OCI-LY1 (cell line): ENCODE results near the gene ATP11B.

Experiments used
- H2AFZ ChIP-seq: fragments of 200-600 bp; sonication (generic), shearing (Covaris generic); 2 replicates; pipeline ENCODE4 v1.6.0; 2014; ENCODE audit warnings: antibody characterized with exemption, mild to moderate bottlenecking, low read length
- H3F3A ChIP-seq: fragments of 200-600 bp; sonication (generic), shearing (Covaris generic); 2 replicates; pipeline ENCODE4 v1.6.0; 2014; ENCODE audit warnings: mild to moderate bottlenecking, antibody characterized with exemption, low read length, moderate library complexity; ENCODE audit not compliant: insufficient read depth
- H3K27ac ChIP-seq: fragments of 200-600 bp; sonication (generic); 2 replicates; pipeline ENCODE4 v1.5.1; 2014; ENCODE audit warnings: low read length, mixed run types, mild to moderate bottlenecking, low read depth; ENCODE audit not compliant: poor library complexity, severe bottlenecking
- H3K27me3 ChIP-seq: fragments of 200-600 bp; sonication (generic); 2 replicates; pipeline ENCODE4 v1.6.0; 2014; ENCODE audit warnings: antibody characterized with exemption, mild to moderate bottlenecking, low read length, moderate library complexity; ENCODE audit not compliant: insufficient read depth
- H3K36me3 ChIP-seq: fragments of 200-600 bp; sonication (generic); 2 replicates; pipeline ENCODE4 v1.6.1; 2014; ENCODE audit warnings: mild to moderate bottlenecking, antibody characterized with exemption, low read length, moderate library complexity, mixed read lengths; ENCODE audit not compliant: insufficient read depth
- H3K4me1 ChIP-seq: fragments of 200-600 bp; sonication (generic); 2 replicates; pipeline ENCODE4 v1.5.1; 2014; ENCODE audit warnings: mild to moderate bottlenecking, low read length, moderate library complexity; ENCODE audit not compliant: insufficient read depth, severe bottlenecking
- H3K4me2 ChIP-seq: fragments of 200-600 bp; sonication (generic), shearing (Covaris generic); 2 replicates; pipeline ENCODE4 v1.6.1; 2014; ENCODE audit warnings: low read length
- H3K4me3 ChIP-seq: fragments of 200-600 bp; sonication (generic); 2 replicates; pipeline ENCODE4 v1.5.1; 2014; ENCODE audit warnings: low read length, low read depth, mild to moderate bottlenecking, mixed read lengths; ENCODE audit not compliant: poor library complexity, severe bottlenecking
- H3K79me2 ChIP-seq: fragments of 200-600 bp; shearing (Covaris generic); 2 replicates; pipeline ENCODE4 v1.6.1; 2016; ENCODE audit warnings: mixed run types, low read length, mixed read lengths; ENCODE audit not compliant: insufficient read depth
- H3K9ac ChIP-seq: fragments of 200-600 bp; sonication (generic), shearing (Covaris generic); 2 replicates; pipeline ENCODE4 v1.6.1; 2014; ENCODE audit warnings: mild to moderate bottlenecking, low read length, mixed read lengths
- H3K9me2 ChIP-seq: fragments of 200-600 bp; sonication (generic), shearing (Covaris generic); 2 replicates; pipeline ENCODE4 v1.6.1; 2014; ENCODE audit warnings: low read depth, mild to moderate bottlenecking, low read length, mixed read lengths
- H3K9me3 ChIP-seq: fragments of 200-600 bp; shearing (Covaris generic); 2 replicates; pipeline ENCODE4 v1.6.1; 2014; ENCODE audit warnings: low read length, mixed read lengths
- H4K20me1 ChIP-seq: fragments of 200-600 bp; sonication (generic), shearing (Covaris generic); 2 replicates; pipeline ENCODE4 v1.6.0; 2016; ENCODE audit warnings: mild to moderate bottlenecking, low read length; ENCODE audit not compliant: insufficient read depth
- CTCF ChIP-seq: fragments of 200-600 bp; sonication (generic), shearing (Covaris generic); IDR thresholded peaks from 2 replicates; pipeline ENCODE4 v1.5.1; 2017; ENCODE audit warnings: mild to moderate bottlenecking, antibody characterized with exemption, low read length, moderate library complexity, mixed read lengths
- EZH2 ChIP-seq: fragments of 200-600 bp; sonication (generic), shearing (Covaris generic); IDR thresholded peaks from 2 replicates; pipeline ENCODE4 v1.8.0; 2017; ENCODE audit warnings: borderline replicate concordance, mixed run types, mild to moderate bottlenecking, antibody characterized with exemption, low read length, moderate library complexity, mixed read lengths

ATP11B gene

DNA sequence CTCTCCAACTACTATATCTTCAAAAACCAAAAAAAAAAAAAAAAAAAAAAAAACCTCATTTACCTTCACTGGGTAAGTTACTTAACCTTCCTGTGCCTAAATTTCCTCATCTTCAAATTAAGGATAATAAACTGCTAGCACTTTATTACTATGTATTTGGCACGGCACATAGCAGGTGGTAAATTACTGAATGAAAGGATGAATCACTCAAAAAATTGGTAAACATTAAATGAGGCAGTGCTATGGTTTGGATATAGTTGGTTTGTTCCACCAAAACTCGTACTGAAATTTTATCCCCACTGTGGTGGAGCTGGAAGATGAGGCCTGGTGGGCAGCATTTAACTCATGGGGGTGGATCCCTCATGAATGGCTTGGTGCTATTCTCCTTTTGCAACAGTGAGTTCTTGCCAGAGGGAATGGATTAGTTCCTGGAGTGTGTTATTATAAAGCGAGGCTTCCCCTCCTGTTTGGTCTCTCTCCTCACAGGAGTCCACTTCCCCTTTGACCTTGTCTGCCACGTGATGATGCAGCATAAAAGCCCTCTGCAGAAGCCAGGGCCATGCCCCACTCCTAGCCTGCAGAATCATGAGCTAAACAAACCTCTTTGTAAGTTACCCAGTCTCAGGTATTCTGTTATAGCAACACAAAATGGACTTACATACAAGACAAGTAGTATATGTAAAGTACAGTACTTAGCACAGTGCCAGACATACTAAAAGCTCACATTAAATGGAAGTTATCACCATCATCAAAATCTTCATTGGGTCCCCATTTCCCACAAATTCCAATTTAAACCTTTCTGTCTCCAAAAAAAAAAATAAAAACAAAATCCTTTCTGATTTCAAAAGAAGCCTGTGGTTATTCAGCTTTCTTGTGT, 166.4 kb downstream of the ATP11B start:
- peaks cover 77% of the 10 kb centered on the region for H3K36me3 ChIP-seq
- H3F3A ChIP-seq: no peaks in the 10 kb centered on the region
- H3K79me2 ChIP-seq: peaks cover 15% of the 10 kb centered on the region
- H3K9ac ChIP-seq: no peak overlapping the region
- no peak for TF ChIP-seq CTCF
- TF ChIP-seq EZH2: no peak
- H3K9me2 ChIP-seq: no peaks in the 10 kb centered on the region
- no peaks in the 10 kb centered on the region for H4K20me1 ChIP-seq
- H3K27ac ChIP-seq: peak overlapping the region; percentile 0
- H3K9me3 ChIP-seq: no peaks in the 10 kb centered on the region
- H3K4me1 ChIP-seq: peaks cover 11% of the 10 kb centered on the region
- H3K4me2 ChIP-seq: no peak overlapping the region
- H3K27me3 ChIP-seq: no peaks in the 10 kb centered on the region
- H2AFZ ChIP-seq: no peak overlapping the region
- H3K4me3 ChIP-seq: no peak overlapping the region

GRCh38 chr3:182962166-182962565, 168.9 kb downstream of the ATP11B start:
- no peaks in the 10 kb centered on the region for H4K20me1 ChIP-seq
- H3K4me3 ChIP-seq: no peak overlapping the region
- H3F3A ChIP-seq: no peaks in the 10 kb centered on the region
- H3K27ac ChIP-seq: no peak overlapping the region
- peaks cover 64% of the 10 kb centered on the region for H3K36me3 ChIP-seq
- H3K9me3 ChIP-seq: no peaks in the 10 kb centered on the region
- no peak overlapping the region for H3K9ac ChIP-seq
- H3K4me2 ChIP-seq: no peak overlapping the region
- no peak for TF ChIP-seq CTCF
- no peaks in the 10 kb centered on the region for H3K9me2 ChIP-seq
- no peak overlapping the region for H2AFZ ChIP-seq
- no peaks in the 10 kb centered on the region for H3K27me3 ChIP-seq
- peaks cover 24% of the 10 kb centered on the region for H3K4me1 ChIP-seq
- H3K79me2 ChIP-seq: peaks cover 36% of the 10 kb centered on the region

GRCh38 chr3:182964179-182964578, 170.9 kb downstream of the ATP11B start:
- TF ChIP-seq CTCF (no peak), EZH2 (no peak)
- Histone ChIP-seq H3K9me3 (no peaks in the 10 kb centered on the region), H3K27me3 (no peaks in the 10 kb centered on the region), H3K4me1 (peaks cover 39% of the 10 kb centered on the region), H2AFZ (no peak overlapping the region), H3K79me2 (peaks cover 50% of the 10 kb centered on the region), H4K20me1 (no peaks in the 10 kb centered on the region), H3K27ac (no peak overlapping the region), H3K9me2 (no peaks in the 10 kb centered on the region), H3K9ac (no peak overlapping the region), H3F3A (no peaks in the 10 kb centered on the region), H3K4me2 (no peak overlapping the region), H3K4me3 (no peak overlapping the region), H3K36me3 (peaks cover 53% of the 10 kb centered on the region; the same call in 1 of the 2 replicates)
